Vagina (tissue), 1 donor: Measurements from ENCODE around the gene GDF3. TPM values are rescaled to one million over a fixed set of nuclear protein-coding genes. Genes with fewer than 3 reads are reported as not detected.

Experiments used
- total RNA-seq: library from RNA; depleted of rRNA; stranded (reverse); fragments of >200 nt; gene quantifications from one replicate; pipeline ENCODE4 v1.2.3, GENCODE V29; 2016

Gene GDF3
- total RNA-seq, 1 donor from 2014 or later: not detected

Other genes with a start within 250 kb of the GDF3 start
- gene CD163, start 192.0 kb downstream of the GDF3 start, total RNA-seq: 96.3 TPM
- gene APOBEC1, start 29.9 kb downstream of the GDF3 start, total RNA-seq: not detected
- gene DPPA3, start 15.7 kb upstream of the GDF3 start, total RNA-seq: not detected
- not detected for gene CLEC4C, start 51.6 kb upstream of the GDF3 start, total RNA-seq
- gene NANOGNB, start 69.4 kb upstream of the GDF3 start, total RNA-seq: not detected
- gene NANOG, start 93.6 kb upstream of the GDF3 start, total RNA-seq: 13.3 TPM
- gene SLC2A14, start 177.1 kb upstream of the GDF3 start, total RNA-seq: not detected
- 71.7 TPM for gene SLC2A3, start 240.4 kb upstream of the GDF3 start, total RNA-seq